IMR-90 (cell line): ENCODE results near the gene SLC45A2. TPM values are rescaled to one million over a fixed set of nuclear protein-coding genes. Genes with fewer than 3 reads are reported as not detected.

ENCODE experiments used
- ATAC-seq: fragments of 200-7000 bp; cut with Tn5 transposase; 2 replicates; pipeline ENCODE4 v1.9.1; 2020; ENCODE audit warnings: low read depth, mild to moderate bottlenecking, moderate library complexity
- BruUV-seq: library from RNA; stranded (reverse); fragments of 400-500 nt; replicated peaks from 2 replicates; lab custom pipeline; 2021; lab: Mats Ljungman, UMichigan
- CTCF ChIA-PET: fragments of 300-600 bp; formaldehyde crosslinking; extraction: SDS; loops from one replicate; lab custom pipeline; 2021; ENCODE audit warnings: antibody characterized with exemption; lab: Yijun Ruan, JAX
- POLR2A ChIA-PET: fragments of 300-600 bp; sonication (Branson Sonifier 250); formaldehyde crosslinking; loops from one replicate; lab custom pipeline; 2022; ENCODE audit warnings: antibody characterized with exemption; ENCODE audit not compliant: unreplicated experiment; lab: Charles Lee
- DNase-seq: peaks from one replicate; pipeline ENCODE4 v3.0.0; 2013
- H2AFZ ChIP-seq: replicated peaks from 2 replicates; pipeline ENCODE3; 2013; ENCODE audit warnings: low read length, mild to moderate bottlenecking; ENCODE audit not compliant: poor library complexity
- H2AK5ac ChIP-seq: 2 replicates; pipeline ENCODE4 v1.6.1; 2013; ENCODE audit warnings: low read depth, low read length, inconsistent platforms
- H2AK9ac ChIP-seq: replicated peaks from 2 replicates; pipeline ENCODE3; 2013; ENCODE audit warnings: mild to moderate bottlenecking, low read depth, low read length, moderate library complexity; ENCODE audit not compliant: poor library complexity
- H2BK120ac ChIP-seq: 2 replicates; pipeline ENCODE4 v1.6.1; 2013; ENCODE audit warnings: low read depth, low read length, inconsistent platforms
- H2BK15ac ChIP-seq: 3 replicates; pipeline ENCODE4 v1.6.1; 2013; ENCODE audit warnings: low read depth, low read length, inconsistent platforms
- H2BK20ac ChIP-seq: 2 replicates; pipeline ENCODE4 v1.6.1; 2013; ENCODE audit warnings: low read depth, mild to moderate bottlenecking, inconsistent platforms, low read length, moderate library complexity
- H2BK5ac ChIP-seq: 2 replicates; pipeline ENCODE4 v1.6.1; 2013; ENCODE audit warnings: mild to moderate bottlenecking, low read depth, low read length, inconsistent platforms; ENCODE audit not compliant: poor library complexity, severe bottlenecking
- H3K14ac ChIP-seq: replicated peaks from 2 replicates; pipeline ENCODE4 v1.6.1; 2013; ENCODE audit warnings: low read depth, low read length, inconsistent platforms
- H3K18ac ChIP-seq: 2 replicates; pipeline ENCODE4 v1.6.1; 2013; ENCODE audit warnings: low read depth, low read length, control low read depth
- H3K23ac ChIP-seq: 2 replicates; pipeline ENCODE4 v1.6.1; 2013; ENCODE audit warnings: low read depth, low read length, inconsistent platforms
- H3K27ac ChIP-seq: 2 replicates; pipeline ENCODE4 v1.5.1; 2013; ENCODE audit warnings: mild to moderate bottlenecking, control low read depth, low read length; ENCODE audit not compliant: insufficient read depth
- H3K27me3 ChIP-seq: 2 replicates; pipeline ENCODE4 v1.6.1; 2013; ENCODE audit warnings: low read length; ENCODE audit not compliant: control insufficient read depth, insufficient read depth
- H3K36me3 ChIP-seq: 2 replicates; pipeline ENCODE4 v1.6.1; 2013; ENCODE audit warnings: low read length, mixed read lengths; ENCODE audit not compliant: control insufficient read depth, insufficient read depth
- H3K4ac ChIP-seq: 2 replicates; pipeline ENCODE4 v1.6.1; 2013; ENCODE audit warnings: low read depth, low read length, inconsistent platforms
- H3K4me1 ChIP-seq: 2 replicates; pipeline ENCODE4 v1.6.1; 2013; ENCODE audit warnings: low read length, mixed read lengths; ENCODE audit not compliant: control insufficient read depth, insufficient read depth
- H3K4me2 ChIP-seq: 2 replicates; pipeline ENCODE4 v1.6.1; 2013; ENCODE audit warnings: low read depth, mild to moderate bottlenecking, control low read depth, low read length, moderate library complexity
- H3K4me3 ChIP-seq: 2 replicates; pipeline ENCODE4 v1.5.1; 2013; ENCODE audit warnings: low read depth, mild to moderate bottlenecking, control low read depth, low read length, moderate library complexity; ENCODE audit not compliant: insufficient read depth
- H3K56ac ChIP-seq: 2 replicates; pipeline ENCODE4 v1.6.1; 2013; ENCODE audit warnings: low read length, inconsistent platforms; ENCODE audit not compliant: insufficient read depth; ENCODE audit errors: extremely low read depth
- H3K79me1 ChIP-seq, 2 experiments: 2 replicates each; pipeline ENCODE4 v1.6.1; 2013; ENCODE audit warnings: low read length in 2 of 2, inconsistent platforms in 1 of 2, low read depth in 1 of 2
- H3K9ac ChIP-seq: 2 replicates; pipeline ENCODE4 v1.6.1; 2013; ENCODE audit warnings: low read depth, low read length, control low read depth
- H3K9me1 ChIP-seq: 2 replicates; pipeline ENCODE4 v1.6.1; 2013; ENCODE audit warnings: low read length, inconsistent platforms; ENCODE audit not compliant: insufficient read depth
- H3K9me3 ChIP-seq: 2 replicates; pipeline ENCODE4 v1.6.1; 2013; ENCODE audit warnings: low read length; ENCODE audit not compliant: control insufficient read depth, insufficient read depth
- H4K20me1 ChIP-seq: 2 replicates; pipeline ENCODE4 v1.6.1; 2013; ENCODE audit warnings: low read length, inconsistent platforms; ENCODE audit not compliant: insufficient read depth
- H4K5ac ChIP-seq: 2 replicates; pipeline ENCODE4 v1.6.1; 2013; ENCODE audit warnings: mild to moderate bottlenecking, low read depth, low read length, control low read depth
- H4K8ac ChIP-seq, 2 experiments: 2 replicates each; pipeline ENCODE4 v1.6.1; 2013; ENCODE audit warnings: low read depth in 2 of 2, low read length in 2 of 2, control low read depth in 1 of 2, inconsistent platforms in 1 of 2
- H4K91ac ChIP-seq: 2 replicates; pipeline ENCODE4 v1.6.1; 2013; ENCODE audit warnings: low read depth, low read length, inconsistent platforms; ENCODE audit not compliant: insufficient read depth
- BHLHE40 ChIP-seq: fragments of 150-350 bp; IDR thresholded peaks from 2 replicates; pipeline ENCODE4 v1.6.1; 2016; ENCODE audit warnings: mild to moderate bottlenecking, low read depth, low read length
- CHD1 ChIP-seq: IDR thresholded peaks from 2 replicates; pipeline ENCODE4 v1.6.1; 2012; ENCODE audit warnings: low read depth, low read length, improper control_type of control experiment
- CTCF ChIP-seq: conservative IDR thresholded peaks from 2 replicates; pipeline ENCODE4 v1.5.1; 2012; ENCODE audit warnings: mild to moderate bottlenecking, low read depth, low read length, improper control_type of control experiment
- FOS ChIP-seq: fragments of 150-350 bp; IDR thresholded peaks from 2 replicates; pipeline ENCODE4 v1.6.1; 2016; ENCODE audit warnings: low read depth, low read length
- MAFK ChIP-seq: IDR thresholded peaks from 2 replicates; pipeline ENCODE4 v1.6.1; 2012; ENCODE audit warnings: low read depth, low read length, improper control_type of control experiment
- MAZ ChIP-seq: IDR thresholded peaks from 2 replicates; pipeline ENCODE4 v1.6.1; 2012; ENCODE audit warnings: low read depth, mild to moderate bottlenecking, low read length, improper control_type of control experiment, moderate library complexity, borderline replicate concordance
- MXI1 ChIP-seq: IDR thresholded peaks from 2 replicates; pipeline ENCODE4 v1.6.1; 2012; ENCODE audit warnings: low read depth, mild to moderate bottlenecking, low read length, moderate library complexity, borderline replicate concordance
- NFE2L2 ChIP-seq: fragments of 150-350 bp; IDR thresholded peaks from 2 replicates; pipeline ENCODE4 v1.6.1; 2016; ENCODE audit warnings: low read depth, mild to moderate bottlenecking, low read length
- POLR2A ChIP-seq: IDR thresholded peaks from 2 replicates; pipeline ENCODE4 v1.6.1; 2012; ENCODE audit warnings: mild to moderate bottlenecking, low read depth, low read length
- RAD21 ChIP-seq: IDR thresholded peaks from 2 replicates; pipeline ENCODE4 v1.6.1; 2012; ENCODE audit warnings: low read length, improper control_type of control experiment
- RCOR1 ChIP-seq: IDR thresholded peaks from 2 replicates; pipeline ENCODE4 v1.6.1; 2012; ENCODE audit warnings: mild to moderate bottlenecking, low read length, improper control_type of control experiment; ENCODE audit not compliant: insufficient replicate concordance
- RFX5 ChIP-seq: IDR thresholded peaks from 2 replicates; pipeline ENCODE4 v1.8.0; 2012; ENCODE audit warnings: low read depth, mild to moderate bottlenecking, low read length, moderate library complexity
- SMC3 ChIP-seq: fragments of 150-350 bp; IDR thresholded peaks from 2 replicates; pipeline ENCODE4 v1.6.1; 2016; ENCODE audit warnings: low read depth, mild to moderate bottlenecking, antibody characterized with exemption, low read length, moderate library complexity
- WGBS, 2 experiments: methylation state at CpG; one replicate each; pipeline versions ENCODE4 v1.1.5 to v1.1.7; 2013; ENCODE audit warnings: missing lambda C conversion rate in 2 of 2; ENCODE audit not compliant: insufficient read length in 1 of 2; ENCODE audit errors: extremely low coverage in 2 of 2; 5-methylcytosine and 5-hydroxymethylcytosine counted together
- dilution Hi-C: fragments of 300-500 bp; cut with HindIII; formaldehyde crosslinking; loops from one replicate; pipeline ENCODE4 v1.14.3; 2018; ENCODE audit warnings: low sequenced_read_pairs; ENCODE audit not compliant: unreplicated experiment
- in situ Hi-C: fragments of 300-500 bp; cut with MboI; formaldehyde crosslinking; loops from 3 replicates; pipeline ENCODE4 v1.14.3; 2019; ENCODE audit warnings: low sequenced_read_pairs, inconsistent platforms, mixed read lengths
- intact Hi-C: fragments of 100-400 bp; cut with micrococcal nuclease; formaldehyde crosslinking; loops from 2 replicates; pipeline ENCODE4 v1.10.0; 2022
- polyA plus RNA-seq, 3 experiments: library from polyadenylated mRNA; depleted of rRNA; stranded (reverse); fragments of >200 nt; gene quantifications; 2 replicates each; pipeline ENCODE4 v1.2.3, GENCODE V29; 2012; ENCODE audit warnings: low replicate concordance in 1 of 3
- total RNA-seq: library from RNA; depleted of rRNA; stranded (reverse); fragments of >200 nt; gene quantifications from 2 replicates; pipeline ENCODE4 v1.2.3, GENCODE V29; 2012
- TF ChIP-seq, protein P1 (sequence below): fragments of 150-350 bp; IDR thresholded peaks from 2 replicates; pipeline ENCODE4 v1.6.1; 2016; ENCODE audit warnings: low read depth, mild to moderate bottlenecking, low read length, moderate library complexity, borderline replicate concordance

SLC45A2 gene
- total and polyA plus RNA-seq, 2 of the 4 experiments (the other 2 are of a cell fraction): 0.07 TPM; not detected in 1

DNA sequence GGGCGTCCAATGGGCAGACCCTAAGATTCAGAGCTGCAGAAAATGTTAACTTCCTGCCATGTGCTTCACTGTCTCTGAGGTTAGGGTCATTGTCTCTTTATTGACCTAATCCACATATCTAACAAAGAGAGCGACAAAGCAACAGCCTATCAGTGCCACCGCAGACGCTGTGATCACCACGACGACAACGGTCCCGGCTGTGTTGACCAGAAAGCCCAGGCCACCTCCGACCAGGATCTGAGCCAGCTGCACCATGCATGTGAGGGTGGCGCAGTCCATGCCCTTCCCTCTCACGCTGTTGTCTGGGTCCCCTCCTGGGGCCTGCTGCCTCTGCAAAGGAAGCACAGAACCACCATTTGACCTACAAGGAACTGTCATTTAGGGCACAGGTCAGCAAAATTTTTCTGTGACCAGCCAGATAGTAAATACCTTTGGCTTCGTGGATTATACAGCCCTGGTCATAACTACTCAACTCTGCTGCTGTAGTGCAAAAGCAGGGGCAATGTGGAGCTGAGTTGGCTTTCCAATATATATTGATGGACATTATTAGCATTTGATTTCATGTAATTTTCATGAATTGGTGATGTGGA, 39.9 kb downstream of the SLC45A2 start:
- Histone ChIP-seq H3K56ac (no peak overlapping the region), H3K18ac (no peak overlapping the region), H3K27ac (no peak overlapping the region), H2AK5ac (no peak overlapping the region), H3K9me1 (no peaks in the 10 kb centered on the region), H3K4me1 (no peaks in the 10 kb centered on the region), H4K8ac (no peak overlapping the region), H3K14ac (no peak overlapping the region), H2BK5ac (no peak overlapping the region), H3K4ac (no peak overlapping the region), H4K5ac (no peak overlapping the region), H3K4me3 (no peak overlapping the region), H2BK120ac (no peak overlapping the region), H4K20me1 (no peaks in the 10 kb centered on the region), H2BK20ac (no peak overlapping the region), H3K79me1 (no peaks in the 10 kb centered on the region), H2AK9ac (no peak overlapping the region), H3K9ac (no peak overlapping the region), H3K9me3 (no peaks in the 10 kb centered on the region; the same call in 1 of the 2 replicates), H3K4me2 (no peak overlapping the region), H4K91ac (no peak overlapping the region), H3K23ac (no peak overlapping the region), H2BK15ac (no peak overlapping the region), H3K36me3 (no peaks in the 10 kb centered on the region), H2AFZ (no peak overlapping the region), H3K27me3 (peaks cover 70% of the 10 kb centered on the region)
- dilution Hi-C loops: no loop called here
- DNase-seq: no peak
- CTCF ChIA-PET: interaction anchor here (0.5 kb wide), 1 partner anchor 485 kb away, joined by 3 read pairs; no protein-coding TSS in a partner anchor
- in situ Hi-C loops: no loop called here
- POLR2A ChIA-PET: no interaction called here
- no TSS peak for BruUV-seq
- TF ChIP-seq CHD1 (no peak), SMC3 (no peak), MAZ (no peak), POLR2A (no peak), FOS (no peak), MXI1 (no peak), NFE2L2 (no peak), RFX5 (no peak), MAFK (no peak), CTCF (no peak), BHLHE40 (no peak), RAD21 (no peak), RCOR1 (no peak)
- TF ChIP-seq, protein P1, sequence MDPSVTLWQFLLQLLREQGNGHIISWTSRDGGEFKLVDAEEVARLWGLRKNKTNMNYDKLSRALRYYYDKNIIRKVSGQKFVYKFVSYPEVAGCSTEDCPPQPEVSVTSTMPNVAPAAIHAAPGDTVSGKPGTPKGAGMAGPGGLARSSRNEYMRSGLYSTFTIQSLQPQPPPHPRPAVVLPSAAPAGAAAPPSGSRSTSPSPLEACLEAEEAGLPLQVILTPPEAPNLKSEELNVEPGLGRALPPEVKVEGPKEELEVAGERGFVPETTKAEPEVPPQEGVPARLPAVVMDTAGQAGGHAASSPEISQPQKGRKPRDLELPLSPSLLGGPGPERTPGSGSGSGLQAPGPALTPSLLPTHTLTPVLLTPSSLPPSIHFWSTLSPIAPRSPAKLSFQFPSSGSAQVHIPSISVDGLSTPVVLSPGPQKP: no peak
- WGBS, 2 experiments: 81% methylated on average over 7 of the region's 12 CpGs; no CpG with 5 or more reads in 1 of the 2 experiments
- intact Hi-C loops: no loop called here
- ATAC-seq: no peak
